Uterus (tissue), 4 donors: ENCODE results near the gene EDC4. TPM values are rescaled to one million over a fixed set of nuclear protein-coding genes. Genes with fewer than 3 reads are reported as not detected.
A peak's percentile ranks its signal among the peaks of the same experiment; 100 is the strongest.

Source experiments
- DNase-seq, 2 donors: peaks; one replicate each; pipeline ENCODE4 v3.0.0-alpha.2; 2019 to 2020
- H3K27ac ChIP-seq, 2 donors: fragments of 200-600 bp; sonication (generic); 1 replicate in 1 of 2; 2 replicates in 1 of 2; pipeline ENCODE4 v1.5.1; 2016 to 2018
- H3K27me3 ChIP-seq, 2 donors: fragments of 200-600 bp; sonication (generic); one replicate each; pipeline ENCODE4 v1.5.1; 2018 to 2019; ENCODE audit warnings: control low read depth in 1 of 2
- H3K36me3 ChIP-seq, 2 donors: fragments of 200-600 bp; sonication (generic); one replicate each; pipeline ENCODE4 v1.5.1; 2019; ENCODE audit warnings: control low read depth in 1 of 2
- H3K4me1 ChIP-seq, 2 donors: fragments of 200-600 bp; sonication (generic); one replicate each; pipeline ENCODE4 v1.5.1; 2018 to 2019; ENCODE audit warnings: control low read depth in 1 of 2
- H3K4me3 ChIP-seq, 2 donors: fragments of 200-600 bp; sonication (generic); 1 replicate in 1 of 2; 2 replicates in 1 of 2; pipeline ENCODE4 v1.5.1; 2018 to 2019; ENCODE audit warnings: mild to moderate bottlenecking in 1 of 2
- H3K9me3 ChIP-seq, 2 donors: fragments of 200-600 bp; sonication (generic); one replicate each; pipeline ENCODE4 v1.5.1; 2019; ENCODE audit warnings: control low read depth in 1 of 2
- POLR2A ChIP-seq, 2 donors: fragments of 450-650 bp; IDR thresholded peaks; one replicate each; pipeline ENCODE4 v1.6.1; 2016; ENCODE audit warnings: antibody characterized with exemption in 2 of 2, mild to moderate bottlenecking in 1 of 2, moderate library complexity in 1 of 2
- intact Hi-C: fragments of 100-400 bp; cut with DNase I; formaldehyde crosslinking; loops from one replicate; pipeline ENCODE4 v1.15.1; 2023; ENCODE audit warnings: low total_unique reads
- total RNA-seq, 4 donors: library from RNA; depleted of rRNA in 3 of 4; stranded (reverse); fragments of >200 nt in 3 of 4; gene quantifications; one replicate each; pipeline versions ENCODE4 v1.1.0 to v1.2.4, GENCODE V29; 2014 to 2023
- TF ChIP-seq, protein P1 (sequence below), 4 experiments: fragments of 200-600 bp in 2 of 4; fragments of 450-650 bp in 2 of 4; sonication (generic) in 2 of 4; IDR thresholded peaks; one replicate each; pipeline ENCODE4 v1.5.1; 2016 to 2019; ENCODE audit warnings: antibody characterized with exemption in 4 of 4, mild to moderate bottlenecking in 2 of 4, moderate library complexity in 1 of 4
- donor health status: DM: yes; HTN: yes; CAD: no.

EDC4 gene
- total RNA-seq, 4 donors from 2014 or later, result 19.4 to 63.7 (median 50.7) TPM

DNA sequence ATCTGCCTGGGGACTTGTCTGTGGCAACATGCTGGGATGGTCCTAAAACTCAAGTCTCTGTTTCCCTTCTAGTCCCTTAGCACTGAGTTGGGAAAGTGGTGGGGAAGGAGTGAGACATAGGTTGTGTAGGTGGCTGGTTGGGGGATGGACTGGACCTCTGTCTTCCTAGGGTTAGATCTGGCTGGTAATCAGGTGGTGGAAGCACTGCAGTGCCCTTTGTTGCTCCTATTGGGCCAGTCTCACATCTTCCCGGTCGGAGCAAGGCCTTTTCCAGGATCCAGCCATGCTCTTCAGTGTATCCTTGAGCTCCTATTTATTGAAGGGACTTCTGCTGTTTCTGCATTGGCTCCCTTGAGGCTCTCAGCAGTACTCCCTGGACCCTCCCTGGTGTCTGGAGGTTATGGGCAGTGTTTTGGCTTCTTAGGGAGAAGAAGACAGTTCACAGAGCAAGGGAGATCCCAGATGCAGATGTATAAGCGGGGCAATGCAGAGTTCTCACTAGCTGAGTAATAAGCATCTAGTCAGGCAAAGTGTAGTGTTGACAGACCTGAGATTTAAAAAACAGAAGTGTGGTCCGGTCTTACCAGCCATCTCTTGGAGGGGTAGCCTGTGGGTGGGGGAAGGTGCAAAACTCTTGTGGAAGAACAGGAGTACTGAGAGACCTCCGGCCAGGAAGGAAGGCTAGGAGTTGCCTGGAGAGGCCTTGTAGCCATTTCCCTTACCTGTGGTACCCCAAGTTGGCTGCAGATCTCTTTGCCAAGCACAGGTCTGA lies 27.4 kb upstream of the EDC4 start:
- no peak for DNase-seq
- H3K9me3 ChIP-seq, result no peaks in the 10 kb centered on the region
- TF ChIP-seq POLR2A (IDR thresholded peaks at IDR 0.05), result no peak
- TF ChIP-seq, protein P1, sequence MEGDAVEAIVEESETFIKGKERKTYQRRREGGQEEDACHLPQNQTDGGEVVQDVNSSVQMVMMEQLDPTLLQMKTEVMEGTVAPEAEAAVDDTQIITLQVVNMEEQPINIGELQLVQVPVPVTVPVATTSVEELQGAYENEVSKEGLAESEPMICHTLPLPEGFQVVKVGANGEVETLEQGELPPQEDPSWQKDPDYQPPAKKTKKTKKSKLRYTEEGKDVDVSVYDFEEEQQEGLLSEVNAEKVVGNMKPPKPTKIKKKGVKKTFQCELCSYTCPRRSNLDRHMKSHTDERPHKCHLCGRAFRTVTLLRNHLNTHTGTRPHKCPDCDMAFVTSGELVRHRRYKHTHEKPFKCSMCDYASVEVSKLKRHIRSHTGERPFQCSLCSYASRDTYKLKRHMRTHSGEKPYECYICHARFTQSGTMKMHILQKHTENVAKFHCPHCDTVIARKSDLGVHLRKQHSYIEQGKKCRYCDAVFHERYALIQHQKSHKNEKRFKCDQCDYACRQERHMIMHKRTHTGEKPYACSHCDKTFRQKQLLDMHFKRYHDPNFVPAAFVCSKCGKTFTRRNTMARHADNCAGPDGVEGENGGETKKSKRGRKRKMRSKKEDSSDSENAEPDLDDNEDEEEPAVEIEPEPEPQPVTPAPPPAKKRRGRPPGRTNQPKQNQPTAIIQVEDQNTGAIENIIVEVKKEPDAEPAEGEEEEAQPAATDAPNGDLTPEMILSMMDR (IDR thresholded peaks at IDR 0.05), result no peak
- peak overlapping the region; percentile 84 to 97 for H3K4me3 ChIP-seq
- no peaks in the 10 kb centered on the region for H3K27me3 ChIP-seq
- intact Hi-C loops, result no loop called here
- peak overlapping the region; percentile 94 to 99 for H3K27ac ChIP-seq
- no peaks in the 10 kb centered on the region for H3K36me3 ChIP-seq
- peaks cover 9 to 28% of the 10 kb centered on the region in 2 donors for H3K4me1 ChIP-seq

DNA sequence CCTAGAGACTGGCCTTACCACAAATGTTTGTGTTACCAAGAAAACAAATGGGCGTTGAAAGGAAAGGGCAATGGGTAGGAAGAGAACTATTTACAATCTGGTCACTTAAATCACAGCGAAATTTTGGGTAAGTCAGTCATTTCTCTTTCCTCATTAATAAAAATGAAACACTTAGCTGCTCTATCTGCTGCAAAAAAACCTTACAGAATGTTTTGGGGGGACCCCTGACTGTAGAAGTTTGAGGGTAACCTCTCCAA lies 26.9 kb upstream of the EDC4 start:
- H3K4me3 ChIP-seq, result peak overlapping the region; percentile 84 to 97
- H3K4me1 ChIP-seq, result peaks cover 9 to 28% of the 10 kb centered on the region in 2 donors
- peak overlapping the region; percentile 94 to 99 for H3K27ac ChIP-seq
- TF ChIP-seq POLR2A (IDR thresholded peaks at IDR 0.05), result no peak
- TF ChIP-seq, protein P1 (IDR thresholded peaks at IDR 0.05), result no peak
- H3K9me3 ChIP-seq, result no peaks in the 10 kb centered on the region
- no peaks in the 10 kb centered on the region for H3K36me3 ChIP-seq
- intact Hi-C loops, result no loop called here
- H3K27me3 ChIP-seq, result no peaks in the 10 kb centered on the region
- DNase-seq, result no peak

DNA sequence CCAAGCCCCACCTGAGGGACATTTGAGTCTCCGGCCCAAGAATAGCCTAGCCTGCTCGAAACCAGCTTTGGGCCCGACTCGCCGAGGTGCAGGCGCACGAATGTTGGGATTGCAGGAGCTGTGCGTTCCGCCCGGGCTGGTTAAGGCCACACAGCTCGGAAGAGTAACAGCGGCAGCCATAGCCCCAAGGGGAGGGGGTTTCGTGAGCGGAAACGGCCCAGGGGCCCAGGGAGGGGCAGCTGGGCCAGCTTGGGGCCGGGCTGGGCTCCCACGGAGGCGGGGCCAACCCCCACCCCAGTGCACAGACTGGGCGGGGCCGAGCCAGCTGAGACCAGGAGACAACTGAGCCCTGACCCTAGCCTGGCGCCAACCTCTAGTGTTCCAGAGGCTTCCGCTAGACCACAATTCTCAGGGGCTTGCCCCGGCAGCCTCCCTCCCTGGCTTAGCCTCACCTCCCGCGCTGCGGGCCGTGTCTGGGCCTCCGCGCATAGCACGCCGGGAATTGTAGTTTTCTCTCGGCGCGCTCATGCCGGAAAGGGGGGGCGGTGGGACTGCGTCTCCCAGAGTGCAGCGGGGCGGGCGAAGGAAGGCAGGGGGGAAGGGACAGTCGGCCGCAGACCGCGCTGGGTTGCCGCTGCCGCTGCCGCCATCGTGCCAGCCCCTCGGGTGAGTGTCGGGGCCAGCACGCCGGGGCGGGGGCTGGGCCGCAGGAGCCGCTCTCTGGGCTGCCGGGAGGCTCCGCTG lies 26.4 kb upstream of the EDC4 start, which contains the start of gene NUTF2:
Gene NUTF2 (plus strand): TSS at position 614 of the 744 bp plus-strand sequence. CDS start 18,198 bp downstream, outside the sequence.
- H3K4me3 ChIP-seq, result peak within 1 kb of the TSS; percentile 84 to 97
- TF ChIP-seq, protein P1 (IDR thresholded peaks at IDR 0.05), result peak in 3 of 4 experiments; percentile 2 to 36 (median 4)
- TF ChIP-seq POLR2A (IDR thresholded peaks at IDR 0.05), result peak; percentile 42 to 80
- peaks cover 9 to 28% of the 10 kb centered on the region in 2 donors for H3K4me1 ChIP-seq
- intact Hi-C loops, result no loop called here
- no peaks in the 10 kb centered on the region for H3K27me3 ChIP-seq
- H3K27ac ChIP-seq, result peak within 1 kb of the TSS; percentile 94 to 99
- no peaks in the 10 kb centered on the region for H3K9me3 ChIP-seq
- DNase-seq, result peak; percentile 95 to 96
- H3K36me3 ChIP-seq, result no peaks in the 10 kb centered on the region

DNA sequence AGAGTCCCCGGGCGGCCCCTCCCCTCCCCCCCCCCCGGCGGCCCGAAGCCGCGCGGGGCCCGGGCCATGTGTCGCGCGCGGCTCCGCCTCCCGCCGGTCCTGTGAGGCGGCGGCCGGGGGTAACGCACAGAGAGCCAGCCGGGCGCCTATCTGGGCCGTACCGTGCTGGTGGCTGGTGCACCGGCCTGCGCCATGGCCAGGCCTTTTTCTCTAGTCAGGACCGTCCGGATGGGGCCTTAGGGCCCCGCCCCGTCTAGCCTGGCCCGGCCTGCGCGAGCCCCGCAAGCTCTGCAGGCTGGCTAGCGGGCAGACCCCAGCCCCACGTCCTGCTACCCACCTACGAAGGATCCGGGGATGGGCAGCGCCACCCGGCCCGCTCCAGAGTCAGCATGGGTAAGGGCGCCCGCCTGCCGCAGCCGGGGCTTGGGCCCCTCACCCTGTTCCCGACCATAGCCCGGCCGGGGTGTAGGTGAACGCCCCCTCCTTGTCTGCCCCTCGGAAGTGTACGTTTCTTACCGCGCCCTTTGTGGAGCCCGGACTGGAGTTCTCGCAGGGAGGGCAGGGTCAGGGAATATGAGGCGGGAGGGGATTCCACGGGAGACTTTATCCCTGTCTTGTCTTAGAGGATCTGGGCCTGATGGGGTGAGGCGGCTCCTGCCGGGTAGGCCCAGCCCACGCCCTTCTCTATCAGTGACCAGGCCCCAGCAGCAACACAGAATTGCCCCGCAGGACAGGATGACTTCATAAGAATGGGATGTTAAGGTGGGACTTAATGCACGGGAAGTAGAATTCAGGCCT lies 25.6 kb upstream of the EDC4 start, which contains the start of gene CENPT:
Gene CENPT (minus strand): TSS at position 630 of the 798 bp plus-strand sequence. CDS start 13,834 bp downstream, outside the sequence.
- H3K9me3 ChIP-seq, result no peaks in the 10 kb centered on the region
- no peak for TF ChIP-seq POLR2A (IDR thresholded peaks at IDR 0.05)
- TF ChIP-seq, protein P1 (IDR thresholded peaks at IDR 0.05), result peak in 1 of 4 experiments; percentile 7
- H3K27me3 ChIP-seq, result no peaks in the 10 kb centered on the region
- peak in 1 of 2 donors; percentile 47 for DNase-seq
- H3K4me1 ChIP-seq, result peaks cover 9 to 28% of the 10 kb centered on the region in 2 donors
- peak within 1 kb of the TSS; percentile 94 to 99 for H3K27ac ChIP-seq
- no peaks in the 10 kb centered on the region for H3K36me3 ChIP-seq
- H3K4me3 ChIP-seq, result peak within 1 kb of the TSS; percentile 84 to 97
- intact Hi-C loops, result no loop called here
